ENCODE data around the gene RPS27.

DNA sequence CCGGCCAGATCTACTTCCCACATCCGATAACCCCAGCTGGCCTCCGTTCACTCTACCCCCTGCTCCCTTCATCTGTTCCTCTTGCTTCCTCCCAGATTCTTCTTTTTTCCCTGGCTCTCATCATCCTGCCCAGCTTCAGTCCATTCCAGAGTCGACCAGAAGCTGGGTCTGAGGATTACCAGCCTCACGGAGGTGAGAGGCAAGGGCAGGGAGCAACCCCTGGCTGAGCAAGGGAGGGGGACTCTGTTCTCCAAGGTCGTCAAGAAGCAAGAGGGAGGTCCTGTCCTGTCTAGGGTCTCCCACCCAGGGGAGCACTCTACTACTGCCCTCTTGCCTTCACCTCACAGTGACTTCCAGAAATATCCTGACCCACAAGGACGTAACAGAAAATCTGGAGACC lies 17.0 kb upstream of the RPS27 start:
- TF ChIP-seq CTCF (IDR thresholded peaks at IDR 0.05) (no peak), REST (IDR thresholded peaks at IDR 0.05) (no peak), POLR2A (IDR thresholded peaks at IDR 0.05; ENCODE audit: low read length) (no peak), E2F6 (IDR thresholded peaks at IDR 0.05; ENCODE audit: borderline replicate concordance, low read depth) (no peak), MAFK (IDR thresholded peaks at IDR 0.05; ENCODE audit: partially characterized antibody) (no peak), BCL3 (IDR thresholded peaks at IDR 0.05) (no peak), RFX5 (IDR thresholded peaks at IDR 0.05) (no peak), JUNB (IDR thresholded peaks at IDR 0.05) (no peak), EP300 (IDR thresholded peaks at IDR 0.05) (no peak), BHLHE40 (IDR thresholded peaks at IDR 0.05; ENCODE audit: low read depth, low read length) (no peak)
